ENCODE results near the gene CPTP.
"Not testable (repeated sequence)": the region's sequence is repeated elsewhere in the genome, so short reads cannot be mapped to it uniquely, and the experiment has no call there.

Gene CPTP

GRCh38 chr1:1307261-1307922 is 17.2 kb upstream of the CPTP start:
- DNase-seq = no peak

GRCh38 chr1:1307923-1308755 is 16.5 kb upstream of the CPTP start, which contains the start of the genes ACAP3 and PUSL1:
ACAP3 (minus strand) TSS chr1:1307930; CDS start chr1:1307815, 115 bp downstream.
PUSL1 (plus strand) TSS chr1:1308597; CDS start chr1:1308644, 47 bp downstream.
- DNase-seq = peak; percentile 86

GRCh38 chr1:1308756-1309250 is 15.8 kb upstream of the CPTP start:
- DNase-seq = no peak

GRCh38 chr1:1309251-1310108 is 15.1 kb upstream of the CPTP start:
- DNase-seq = no peak

- no peak for DNase-seq
These were observed 14.6 kb upstream of the CPTP start for GRCh38 chr1:1310109-1310385.

- DNase-seq = no peak
These were observed 14.0 kb upstream of the CPTP start for GRCh38 chr1:1310476-1311053.

GRCh38 chr1:1311107-1312104 is 13.2 kb upstream of the CPTP start:
- DNase-seq = no peak

- DNase-seq = no peak
These were observed 11.9 kb upstream of the CPTP start for GRCh38 chr1:1312450-1313314.

- no peak for DNase-seq
These were observed 10.9 kb upstream of the CPTP start for GRCh38 chr1:1313500-1314236.

- no peak for DNase-seq
These were observed 10.4 kb upstream of the CPTP start for GRCh38 chr1:1314237-1314586.

- DNase-seq = no peak
These were observed 9.8 kb upstream of the CPTP start for GRCh38 chr1:1314678-1315335.

- DNase-seq = peak; percentile 67
These were observed 9.1 kb upstream of the CPTP start for GRCh38 chr1:1315435-1315954.

- DNase-seq = not testable (repeated sequence)
These were observed 8.4 kb upstream of the CPTP start for GRCh38 chr1:1316199-1316598.

GRCh38 chr1:1317420-1317819 is 7.2 kb upstream of the CPTP start:
- DNase-seq = no peak

- DNase-seq = no peak
These were observed 6.4 kb upstream of the CPTP start for GRCh38 chr1:1318131-1318652.

GRCh38 chr1:1318777-1319645 is 5.6 kb upstream of the CPTP start:
- no peak for DNase-seq

GRCh38 chr1:1319646-1319941 is 5.0 kb upstream of the CPTP start:
- DNase-seq = no peak
